Nephron progenitor cell (in vitro differentiated cells): ENCODE measurements around the gene RAG2.

Experiments used
- DNase-seq: peaks from one replicate; pipeline ENCODE4 v3.0.0; 2021
- H3K27ac Mint-ChIP-seq: 2 replicates; pipeline ENCODE4 v1.8.0; 2021; ENCODE audit warnings: mild to moderate bottlenecking, moderate library complexity, mixed read lengths
- H3K27me3 Mint-ChIP-seq: 2 replicates; pipeline ENCODE4 v1.8.0; 2021; ENCODE audit warnings: mild to moderate bottlenecking, low read depth, mixed read lengths; ENCODE audit not compliant: poor library complexity
- H3K36me3 Mint-ChIP-seq: 2 replicates; pipeline ENCODE4 v1.8.0; 2021; ENCODE audit warnings: low read depth, mixed read lengths
- H3K4me1 Mint-ChIP-seq: 2 replicates; pipeline ENCODE4 v1.8.0; 2021; ENCODE audit warnings: mixed read lengths
- H3K4me3 Mint-ChIP-seq: 2 replicates; pipeline ENCODE4 v1.8.0; 2021; ENCODE audit warnings: mild to moderate bottlenecking, moderate library complexity, mixed read lengths
- H3K9me3 Mint-ChIP-seq: 2 replicates; pipeline ENCODE4 v1.8.0; 2021; ENCODE audit warnings: mild to moderate bottlenecking, moderate library complexity, mixed read lengths
- TF ChIP-seq, protein P1 (sequence below): fragments of 200-600 bp; sonication (generic); IDR thresholded peaks from 2 replicates; pipeline ENCODE4 v1.5.0; 2021; ENCODE audit warnings: antibody characterized with exemption

The RAG2 gene

DNA sequence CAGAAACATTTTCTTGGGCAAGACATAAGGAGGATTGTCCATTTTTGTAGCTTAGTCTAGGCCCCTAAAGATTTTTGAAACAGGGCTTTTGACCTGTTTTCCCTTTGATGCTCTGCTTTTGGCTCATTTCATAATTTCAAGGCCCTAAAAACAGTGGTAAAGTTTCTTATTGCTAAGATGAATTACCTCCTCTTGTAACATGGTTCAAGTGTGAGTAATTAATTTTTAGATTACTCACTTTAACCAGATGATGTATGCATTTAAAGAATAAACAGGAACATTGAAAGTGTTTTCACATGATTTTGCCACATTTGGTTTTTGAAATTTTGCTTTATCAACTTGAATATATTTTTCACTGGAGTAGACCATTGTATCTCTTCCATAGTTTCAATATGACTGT lies 1.2 kb downstream of the RAG2 start:
- no peak overlapping the region for H3K27ac Mint-ChIP-seq
- no peaks in the 10 kb centered on the region for H3K36me3 Mint-ChIP-seq

DNA sequence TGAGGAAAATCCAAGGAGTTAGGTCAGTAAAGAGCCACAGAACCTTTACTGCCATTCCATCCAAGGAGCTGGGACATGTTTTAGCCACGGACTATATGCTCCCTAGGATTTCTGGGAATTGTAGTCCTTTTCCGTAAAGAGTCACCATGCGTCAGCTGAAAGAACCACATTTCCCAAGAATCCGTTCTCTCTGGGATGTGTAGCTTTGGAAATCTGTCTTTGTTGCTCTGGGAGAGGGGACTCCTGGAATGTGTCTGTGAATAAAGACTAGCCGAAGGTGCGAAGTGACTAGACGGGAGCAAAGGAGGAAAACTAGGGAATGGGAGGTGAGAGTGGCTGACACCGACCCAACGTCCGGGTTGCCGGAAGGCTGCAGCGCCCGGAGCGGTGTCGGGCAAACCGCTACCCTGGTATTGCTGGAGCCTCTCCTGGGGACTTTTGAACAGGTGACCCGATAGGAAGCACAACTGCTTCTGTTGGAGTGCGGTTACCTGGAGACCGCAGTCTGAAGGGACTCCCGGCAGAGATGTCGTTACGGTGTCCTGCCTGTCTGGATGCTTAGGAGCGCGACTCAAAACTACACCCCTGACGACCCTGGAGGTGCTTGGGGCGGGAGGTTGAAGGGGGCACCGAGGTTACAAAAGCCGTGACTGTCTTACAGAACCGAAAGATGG lies 3.6 kb downstream of the RAG2 start, which contains the start of gene IFTAP:
TSS of gene IFTAP (plus strand) at position 187 of the 674 bp plus-strand sequence. CDS start 15,602 bp downstream, outside the sequence.
- Mint-ChIP-seq H3K4me3 (peak within 1 kb of the TSS; percentile 99), H3K9me3 (peaks cover 4% of the 10 kb centered on the region), H3K4me1 (peaks cover 23% of the 10 kb centered on the region), H3K27ac (peak within 1 kb of the TSS; percentile 96), H3K36me3 (no peaks in the 10 kb centered on the region), H3K27me3 (peaks cover 39% of the 10 kb centered on the region)
- TF ChIP-seq, protein P1, sequence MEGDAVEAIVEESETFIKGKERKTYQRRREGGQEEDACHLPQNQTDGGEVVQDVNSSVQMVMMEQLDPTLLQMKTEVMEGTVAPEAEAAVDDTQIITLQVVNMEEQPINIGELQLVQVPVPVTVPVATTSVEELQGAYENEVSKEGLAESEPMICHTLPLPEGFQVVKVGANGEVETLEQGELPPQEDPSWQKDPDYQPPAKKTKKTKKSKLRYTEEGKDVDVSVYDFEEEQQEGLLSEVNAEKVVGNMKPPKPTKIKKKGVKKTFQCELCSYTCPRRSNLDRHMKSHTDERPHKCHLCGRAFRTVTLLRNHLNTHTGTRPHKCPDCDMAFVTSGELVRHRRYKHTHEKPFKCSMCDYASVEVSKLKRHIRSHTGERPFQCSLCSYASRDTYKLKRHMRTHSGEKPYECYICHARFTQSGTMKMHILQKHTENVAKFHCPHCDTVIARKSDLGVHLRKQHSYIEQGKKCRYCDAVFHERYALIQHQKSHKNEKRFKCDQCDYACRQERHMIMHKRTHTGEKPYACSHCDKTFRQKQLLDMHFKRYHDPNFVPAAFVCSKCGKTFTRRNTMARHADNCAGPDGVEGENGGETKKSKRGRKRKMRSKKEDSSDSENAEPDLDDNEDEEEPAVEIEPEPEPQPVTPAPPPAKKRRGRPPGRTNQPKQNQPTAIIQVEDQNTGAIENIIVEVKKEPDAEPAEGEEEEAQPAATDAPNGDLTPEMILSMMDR: no peak
- peak; percentile 48 for DNase-seq

More for the DNA sequence above, 1.2 kb downstream of the RAG2 start:
- TF ChIP-seq, protein P1: no peak
- no peak for DNase-seq
- Mint-ChIP-seq H3K9me3 (peaks cover 4% of the 10 kb centered on the region), H3K27me3 (peaks cover 14% of the 10 kb centered on the region), H3K4me3 (no peak overlapping the region), H3K4me1 (peaks cover 23% of the 10 kb centered on the region)

DNA sequence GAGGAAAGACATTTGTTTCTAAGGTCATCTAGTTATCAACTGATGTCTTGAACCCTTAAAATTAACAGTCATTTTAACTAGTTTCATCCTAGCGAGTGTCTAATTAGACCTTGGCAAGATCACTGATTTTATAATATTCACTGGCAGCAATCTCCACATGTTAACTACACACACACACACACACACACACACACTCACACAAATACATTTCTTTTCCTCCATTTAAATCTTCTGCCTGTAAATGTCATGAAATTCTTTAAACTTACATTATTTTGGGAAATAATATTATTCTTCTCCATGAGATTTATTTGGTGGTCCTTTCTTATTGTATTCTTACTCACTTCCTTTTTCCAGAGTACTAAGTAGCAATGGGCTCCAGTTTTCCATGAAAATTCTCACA lies 6.6 kb downstream of the RAG2 start:
- Mint-ChIP-seq H3K4me1 (peaks cover 23% of the 10 kb centered on the region), H3K27me3 (peaks cover 68% of the 10 kb centered on the region), H3K36me3 (no peaks in the 10 kb centered on the region), H3K9me3 (peaks cover 4% of the 10 kb centered on the region), H3K27ac (no peak overlapping the region), H3K4me3 (no peak overlapping the region)
- TF ChIP-seq, protein P1: no peak
- no peak for DNase-seq

DNA sequence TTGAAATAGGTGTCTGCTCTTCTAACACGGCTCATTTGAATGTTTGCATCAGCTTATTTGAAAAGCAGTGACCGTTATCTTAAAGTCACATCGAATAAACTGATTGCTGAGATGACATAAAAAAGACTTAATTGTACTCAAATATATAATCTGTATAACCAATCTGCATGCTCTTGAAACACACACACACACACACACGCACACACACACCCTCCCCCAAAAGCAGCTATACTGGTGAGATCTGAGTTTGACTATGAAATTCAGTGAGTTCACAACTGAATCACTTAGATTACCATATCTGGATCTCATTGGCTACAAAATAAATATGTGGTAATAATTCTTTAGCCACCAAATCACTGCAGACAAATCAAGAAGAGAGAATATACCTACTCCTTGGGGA lies 7.5 kb downstream of the RAG2 start:
- no peak for DNase-seq
- TF ChIP-seq, protein P1: no peak
- no peak overlapping the region for H3K4me3 Mint-ChIP-seq
- H3K4me1 Mint-ChIP-seq: peaks cover 14% of the 10 kb centered on the region
- peaks cover 75% of the 10 kb centered on the region for H3K27me3 Mint-ChIP-seq
- H3K36me3 Mint-ChIP-seq: no peaks in the 10 kb centered on the region
- no peak overlapping the region for H3K27ac Mint-ChIP-seq
- peaks cover 4% of the 10 kb centered on the region for H3K9me3 Mint-ChIP-seq

DNA sequence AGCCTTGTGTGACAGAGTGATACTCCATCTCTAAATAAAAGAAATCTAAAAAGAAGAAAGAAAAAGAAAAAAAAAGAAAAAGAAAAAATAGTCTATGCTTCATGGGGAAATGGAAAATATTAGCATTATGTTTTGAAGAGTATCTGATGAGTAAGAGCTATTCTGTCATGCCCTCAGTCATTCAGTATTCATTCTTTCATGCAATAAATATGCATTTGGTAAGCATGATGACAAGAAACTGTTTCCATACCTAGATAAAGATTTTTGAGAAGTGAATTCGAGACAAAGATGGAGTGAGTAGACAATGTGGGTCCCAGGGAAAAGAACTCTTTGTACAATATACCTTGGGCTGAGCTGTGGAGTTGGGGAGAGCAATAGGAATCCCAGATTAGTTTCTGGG lies 9.9 kb downstream of the RAG2 start:
- Mint-ChIP-seq H3K27me3 (peaks cover 85% of the 10 kb centered on the region), H3K4me3 (no peak overlapping the region), H3K9me3 (peaks cover under 1% of the 10 kb centered on the region), H3K4me1 (no peaks in the 10 kb centered on the region), H3K36me3 (no peaks in the 10 kb centered on the region), H3K27ac (no peak overlapping the region)
- no peak for DNase-seq
- TF ChIP-seq, protein P1: no peak

DNA sequence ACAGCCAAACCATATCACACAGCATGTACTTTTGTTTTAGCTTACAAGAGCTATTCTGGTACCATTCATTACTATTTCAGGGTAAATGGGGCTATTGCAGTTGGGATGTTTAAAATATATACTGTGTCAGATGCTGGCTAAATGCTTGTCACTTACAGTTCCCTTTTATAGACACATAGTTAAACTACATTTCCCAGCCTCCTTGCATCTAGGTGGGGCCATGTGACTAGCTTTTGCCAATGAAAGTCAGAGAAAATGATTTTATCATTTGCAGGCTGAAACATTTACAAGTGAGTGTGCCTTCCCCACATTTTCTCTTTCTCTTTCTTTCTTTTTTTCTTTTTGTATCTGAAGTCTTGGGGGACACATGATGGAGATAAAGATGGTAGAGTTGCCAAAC lies 11.5 kb downstream of the RAG2 start:
- no peaks in the 10 kb centered on the region for H3K4me1 Mint-ChIP-seq
- H3K4me3 Mint-ChIP-seq: no peak overlapping the region
- no peaks in the 10 kb centered on the region for H3K36me3 Mint-ChIP-seq
- peaks cover 9% of the 10 kb centered on the region for H3K9me3 Mint-ChIP-seq
- no peak for DNase-seq
- peaks cover 78% of the 10 kb centered on the region for H3K27me3 Mint-ChIP-seq
- H3K27ac Mint-ChIP-seq: no peak overlapping the region
- TF ChIP-seq, protein P1: no peak
